CD4-positive, alpha-beta T cell treated with Interleukin-17A for 4 hours (primary cell): Measurements from ENCODE around the gene AKAP6.
"Not testable (repeated sequence)": the region's sequence is repeated elsewhere in the genome, so short reads cannot be mapped to it uniquely, and the experiment has no call there.

Source experiments
- DNase-seq: peaks from one replicate; pipeline ENCODE4 v3.0.0-alpha.2; 2020; ENCODE audit warnings: mixed read lengths

The AKAP6 gene

DNA sequence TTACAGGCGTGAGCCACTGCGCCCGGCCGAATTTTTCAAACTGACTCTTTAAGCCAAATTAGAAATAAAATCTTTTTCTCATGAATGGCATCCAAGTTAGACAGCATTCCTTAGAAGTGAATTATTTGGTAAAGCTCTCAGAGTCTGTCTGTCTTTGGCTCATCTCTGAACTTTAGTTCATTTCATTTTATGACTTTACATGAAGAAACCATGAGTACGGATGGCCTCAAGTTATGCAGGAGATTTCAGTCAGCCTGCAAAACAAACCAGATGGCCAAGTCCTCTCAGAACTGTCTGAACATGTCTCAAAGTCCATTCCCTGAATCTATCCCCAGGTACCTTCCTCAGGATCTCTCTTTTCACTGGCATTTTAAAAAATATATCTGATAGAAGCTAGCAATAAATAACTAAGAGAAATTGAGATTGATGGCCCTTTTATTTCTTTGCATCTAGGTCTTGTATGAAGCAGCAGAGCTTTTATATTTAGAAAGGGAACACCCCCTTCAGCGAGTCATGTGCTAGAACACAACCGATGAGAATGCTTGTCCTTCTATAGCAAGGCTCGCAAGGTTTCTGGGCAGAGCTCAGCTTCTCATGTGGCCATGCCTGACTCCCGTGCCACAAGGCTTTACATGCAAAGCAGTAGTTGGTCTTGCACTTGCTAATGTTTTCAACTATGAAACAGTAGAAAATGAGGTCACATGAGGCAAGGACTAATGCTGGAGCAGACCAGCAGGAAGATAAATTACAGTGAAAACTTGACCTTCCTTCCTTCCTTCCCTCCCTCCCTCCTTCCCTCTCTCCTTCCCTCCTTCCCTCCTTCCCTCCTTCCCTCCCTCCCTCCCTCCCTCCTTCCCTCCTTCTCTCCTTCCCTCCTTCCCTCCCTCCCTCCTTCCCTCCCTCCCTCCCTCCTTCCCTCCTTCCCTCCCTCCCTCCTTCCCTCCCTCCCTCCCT, 125.0 kb downstream of the AKAP6 start:
- DNase-seq, result no peak

DNA sequence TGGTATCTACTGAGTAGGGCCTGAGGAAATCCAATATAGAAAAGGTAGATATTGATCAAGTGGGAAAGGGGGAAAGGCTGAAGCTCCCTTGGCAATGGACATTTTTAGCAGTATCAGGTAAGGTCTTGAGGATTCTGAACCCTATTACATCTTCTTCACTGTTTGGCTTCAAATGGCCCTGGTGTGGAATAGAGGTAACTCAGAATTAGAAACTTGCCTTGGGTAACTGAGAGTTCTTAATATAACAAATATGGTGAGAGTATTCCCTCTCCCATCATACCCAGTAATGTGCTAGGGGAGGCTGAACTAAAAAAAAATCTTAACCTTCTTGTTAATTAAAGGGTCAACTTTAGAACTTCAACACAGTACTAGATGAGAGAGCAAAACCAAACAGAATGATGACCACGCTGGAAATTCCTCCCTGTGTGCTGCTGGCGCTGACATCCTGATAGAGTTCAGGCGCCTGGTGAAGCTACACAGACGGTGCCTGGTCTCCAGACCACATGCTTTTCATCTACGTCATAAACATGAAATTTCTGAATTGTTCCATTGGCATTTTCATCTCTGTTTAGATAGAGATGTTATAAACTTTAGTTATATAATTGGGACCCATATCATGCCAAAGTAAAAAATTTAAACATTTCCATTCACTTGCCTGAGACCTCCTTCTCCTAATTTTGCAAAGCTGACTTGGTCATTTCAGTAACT, 128.3 kb downstream of the AKAP6 start:
- DNase-seq, result no peak

DNA sequence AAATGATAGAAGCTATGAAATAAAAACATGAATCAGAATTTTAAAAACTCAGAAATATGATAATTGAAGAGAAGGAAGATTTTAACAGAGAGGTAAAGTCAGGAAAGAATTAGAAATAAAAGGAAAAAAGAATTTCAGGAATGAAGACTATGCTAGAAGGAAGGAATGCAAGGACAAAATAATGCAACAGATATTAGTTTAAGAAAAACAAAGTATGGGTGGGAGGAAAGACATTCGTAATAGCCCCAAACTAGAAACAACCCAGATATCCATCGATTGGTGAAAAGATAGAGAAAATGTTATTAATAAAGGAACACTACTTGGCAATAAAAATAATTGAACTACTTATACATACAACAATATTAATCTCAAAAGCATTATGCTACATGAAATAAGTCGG, 129.6 kb downstream of the AKAP6 start:
- DNase-seq, result no peak

DNA sequence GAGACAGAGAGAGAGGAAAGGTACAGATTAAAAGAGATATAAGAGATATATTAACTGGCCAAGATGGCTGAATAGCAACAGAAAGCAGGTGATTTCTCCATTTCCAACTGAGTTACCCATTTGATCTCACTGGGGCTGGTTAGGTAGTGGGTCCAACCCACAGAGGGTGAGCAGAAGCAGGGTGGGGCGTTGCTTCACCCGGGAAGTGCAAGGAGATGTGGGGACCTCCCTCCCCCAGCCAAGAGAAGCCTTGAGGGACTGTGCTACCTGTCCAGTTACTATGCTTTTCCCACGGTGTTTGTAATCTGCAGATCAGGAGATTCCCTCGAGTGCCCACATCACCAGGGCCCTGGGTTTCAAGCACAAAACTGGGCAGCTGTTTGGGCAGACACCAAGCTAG, 131.2 kb downstream of the AKAP6 start:
- no peak for DNase-seq

DNA sequence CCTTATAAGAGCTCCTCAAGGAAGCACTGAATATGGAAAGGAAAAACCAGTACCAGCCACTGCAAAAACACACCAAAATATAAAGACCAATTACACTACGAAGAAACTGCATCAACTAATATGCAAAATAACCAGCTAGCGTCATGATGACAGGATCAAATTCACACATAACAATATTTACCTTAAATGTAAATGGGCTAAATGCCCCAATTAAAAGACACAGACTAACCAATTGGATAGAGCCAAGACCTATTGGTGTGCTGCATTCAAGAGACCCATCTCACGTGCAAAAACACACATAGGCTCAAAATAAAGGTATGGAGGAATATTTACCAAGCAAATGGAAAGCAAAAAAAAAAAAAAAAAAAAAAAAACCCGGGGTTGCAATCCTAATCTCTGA, 133.5 kb downstream of the AKAP6 start:
- DNase-seq, result not testable (repeated sequence)

DNA sequence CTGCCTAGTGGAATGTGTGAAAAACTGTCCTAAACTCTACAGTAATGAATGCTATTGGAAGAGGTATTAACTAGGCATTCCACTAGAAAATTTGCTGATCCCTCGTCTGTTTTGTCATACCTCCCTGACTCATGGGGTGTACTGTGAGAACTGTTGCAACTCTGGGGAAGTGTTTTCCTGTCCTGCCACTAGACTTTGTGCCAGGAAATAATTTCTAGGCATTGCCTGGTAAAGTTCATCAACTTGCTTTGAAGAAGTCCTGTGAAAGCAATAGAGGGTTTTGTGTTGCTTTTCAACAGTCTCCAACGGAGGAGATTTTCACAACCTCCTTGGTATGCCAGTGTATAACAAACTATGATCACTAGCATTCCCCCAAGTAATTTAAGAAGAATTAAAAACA, 139.9 kb downstream of the AKAP6 start:
- no peak for DNase-seq

DNA sequence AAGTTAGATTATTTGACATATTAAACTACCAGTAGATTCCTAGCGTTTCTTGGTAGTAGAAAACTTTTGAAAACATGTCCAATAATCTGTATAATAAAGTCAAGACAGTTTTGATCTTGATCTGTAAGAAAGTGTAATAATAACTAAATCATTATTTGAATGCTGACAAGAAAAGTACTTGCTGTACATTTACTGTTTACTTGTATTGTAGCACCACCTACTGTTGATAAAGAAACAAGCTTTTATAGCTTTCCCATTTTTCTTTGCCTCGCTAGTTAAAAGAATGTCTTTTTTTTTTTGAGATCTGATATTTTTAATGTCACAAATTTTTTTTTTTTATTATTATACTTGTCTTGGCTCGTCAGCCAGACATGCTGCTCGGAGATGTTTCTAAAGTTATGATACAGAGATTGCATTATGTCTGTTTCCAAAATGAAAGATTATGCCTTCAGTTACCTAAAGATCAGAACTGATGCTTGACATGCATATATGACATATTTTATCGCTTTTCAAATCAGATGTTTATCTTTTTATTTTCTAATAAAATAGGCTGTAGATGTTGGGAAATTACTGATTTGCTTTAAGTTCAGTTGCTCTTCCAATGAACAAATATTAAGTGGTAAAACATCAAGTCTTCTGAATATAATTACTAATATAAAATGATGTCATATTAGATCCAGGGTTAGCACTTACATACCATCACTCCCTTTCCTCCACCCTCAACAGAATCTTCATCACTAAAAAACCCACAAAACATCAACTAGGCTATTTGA, 140.5 kb downstream of the AKAP6 start:
- DNase-seq, result no peak

DNA sequence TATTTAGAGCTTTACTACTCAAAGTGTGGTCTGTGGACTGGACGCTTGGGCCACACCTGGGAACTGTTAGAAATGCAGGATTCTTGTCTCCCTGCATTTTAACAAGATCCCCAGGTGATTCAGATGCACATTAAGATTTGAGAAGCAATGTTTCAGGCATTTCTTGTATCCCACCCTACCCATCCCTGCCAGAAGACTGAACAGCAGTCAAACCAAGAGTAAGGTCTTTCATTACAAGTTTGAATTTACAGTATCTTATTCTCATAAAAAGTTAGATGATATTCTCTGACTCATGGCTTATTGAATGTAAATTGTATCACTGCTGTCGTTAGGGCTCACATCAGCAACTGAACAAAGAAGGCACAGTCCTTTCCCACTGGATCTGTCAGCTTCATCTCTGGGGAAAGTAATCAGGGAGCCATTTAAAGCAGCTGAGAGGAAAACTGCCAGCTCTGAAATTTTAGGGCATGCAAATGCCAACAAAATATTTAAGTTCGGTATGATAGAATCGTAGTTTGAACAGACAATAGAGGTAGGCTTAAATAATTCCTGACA, 141.1 kb downstream of the AKAP6 start:
- no peak for DNase-seq

DNA sequence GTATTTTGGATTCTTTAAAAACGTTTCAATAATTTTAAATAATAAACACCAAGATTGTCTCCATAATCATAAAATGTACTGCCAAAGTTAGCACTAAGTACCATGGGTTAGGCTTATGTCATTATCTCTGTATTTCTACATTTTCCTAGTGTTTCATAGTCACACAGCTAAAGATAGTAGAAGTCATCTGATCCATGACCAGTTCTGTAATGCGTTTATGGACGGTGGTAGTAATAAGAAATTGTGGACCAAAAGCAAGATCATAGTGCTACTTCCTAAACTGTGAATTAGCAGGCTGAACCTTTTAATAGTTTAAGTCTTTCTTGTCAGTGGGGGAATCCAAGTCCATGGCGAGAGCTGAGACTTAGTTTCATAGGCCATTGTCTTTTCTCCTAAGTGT, 142.1 kb downstream of the AKAP6 start:
- DNase-seq, result no peak

DNA sequence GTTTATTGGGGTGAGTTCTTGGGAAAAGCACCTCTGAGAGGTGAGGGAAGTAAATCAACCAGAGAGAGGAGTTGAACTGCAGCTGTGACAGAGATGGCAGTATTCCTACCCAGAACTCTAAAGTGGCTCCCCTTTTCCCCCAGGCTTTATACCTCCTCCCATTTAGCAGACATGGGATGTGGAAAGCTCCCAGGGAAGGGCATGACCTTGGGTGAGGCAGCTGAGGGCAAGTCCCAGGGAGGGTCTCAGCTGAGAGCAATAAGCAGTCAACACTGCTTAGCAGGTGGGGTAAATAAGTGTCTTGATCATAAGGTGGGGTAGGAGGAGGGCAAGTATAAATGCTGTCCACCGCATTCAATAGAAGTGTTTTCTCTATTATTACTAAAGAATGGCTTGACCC, 143.0 kb downstream of the AKAP6 start:
- DNase-seq, result no peak

DNA sequence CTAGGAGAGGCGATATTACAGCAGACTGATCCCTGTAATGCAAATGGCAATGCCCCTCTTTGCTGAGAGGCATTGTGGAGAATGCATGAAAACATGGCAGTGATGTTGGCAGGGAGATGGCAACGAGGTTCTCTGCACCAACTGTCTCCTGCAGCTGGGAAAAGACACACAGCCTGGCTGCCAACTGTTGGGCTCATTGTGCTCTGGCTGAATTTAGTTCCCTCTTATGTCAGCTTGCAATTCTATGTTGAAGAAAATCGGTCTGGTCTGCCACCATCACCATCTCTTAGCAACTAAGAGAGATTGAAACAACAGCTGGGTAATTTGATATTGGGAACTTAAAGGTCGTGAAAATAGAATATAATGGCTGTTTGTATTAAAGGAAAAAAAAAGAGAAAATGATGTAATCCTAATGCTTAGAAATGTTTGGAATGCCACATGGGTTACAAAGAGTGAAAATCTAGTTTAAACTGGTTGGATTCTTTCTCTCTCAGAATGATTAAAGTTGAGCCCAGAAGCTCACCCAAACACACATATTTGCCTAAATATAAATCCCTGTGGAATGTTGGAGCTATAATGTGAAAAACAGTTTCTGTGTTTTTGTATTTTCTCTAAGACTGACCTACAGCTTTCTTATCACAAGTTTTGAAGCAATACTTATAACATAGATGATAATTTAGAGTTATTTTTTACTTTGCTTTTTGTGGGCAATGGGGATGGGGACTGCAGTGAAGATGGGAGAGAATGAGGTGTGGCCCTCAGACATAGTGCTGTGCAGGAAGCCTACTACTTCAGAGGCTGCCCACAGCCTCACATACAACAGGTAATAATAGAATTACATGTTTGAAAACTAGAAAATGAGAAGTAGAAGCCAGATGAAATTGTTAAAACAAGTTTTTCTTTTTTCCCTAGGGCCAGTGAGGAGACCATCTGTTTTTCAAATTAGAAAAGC, 143.7 kb downstream of the AKAP6 start:
- DNase-seq, result no peak

DNA sequence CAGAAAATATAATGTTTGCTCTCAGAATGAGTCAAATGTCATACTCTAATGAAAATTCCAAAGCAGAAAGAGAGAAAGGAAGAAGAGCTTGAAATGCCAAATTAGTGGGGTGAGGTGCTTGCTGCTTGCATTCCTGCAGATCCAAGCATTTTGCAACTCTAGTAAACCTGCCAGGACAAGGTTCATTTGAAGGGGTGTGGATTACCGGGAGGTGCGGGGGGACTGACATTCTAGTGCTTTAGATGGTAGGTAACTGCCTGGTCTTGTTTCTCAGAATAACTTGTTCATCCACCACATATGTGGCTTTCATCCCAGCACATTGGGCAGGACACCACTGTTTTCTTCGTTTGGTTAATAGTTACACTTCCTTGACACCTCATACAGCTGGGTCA, 144.4 kb downstream of the AKAP6 start:
- no peak for DNase-seq

DNA sequence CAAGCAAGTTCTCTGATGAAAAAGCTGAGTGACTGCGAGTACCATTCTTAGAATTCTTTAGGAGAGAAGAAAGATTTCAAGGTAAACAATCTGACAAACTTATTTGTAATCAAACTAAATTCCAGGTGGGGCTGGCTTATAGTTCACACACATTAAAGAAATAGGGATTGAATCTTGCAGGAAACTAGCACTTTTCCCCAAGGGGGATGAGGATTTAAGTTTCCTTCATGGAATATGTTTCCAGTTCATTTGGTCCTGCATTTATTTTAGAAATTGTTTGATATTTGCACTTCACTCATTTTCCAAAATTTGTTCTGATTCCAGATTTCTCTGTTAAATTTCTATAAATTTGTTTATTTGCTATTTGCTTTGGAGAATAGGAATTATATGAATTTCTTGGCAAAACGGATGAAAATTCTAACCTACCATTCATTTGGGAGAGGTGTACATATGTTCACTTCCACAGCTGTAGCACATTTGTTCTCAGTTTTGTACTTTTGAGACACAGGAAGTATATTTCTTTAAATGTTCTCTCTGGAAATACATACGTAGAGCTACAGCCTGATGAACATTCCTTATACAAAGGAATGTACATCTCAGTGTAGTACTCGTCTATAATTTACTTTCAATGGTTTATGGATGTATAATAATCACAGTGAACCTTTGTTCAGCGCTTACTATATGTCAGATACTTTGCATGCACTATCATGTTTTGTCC, 145.5 kb downstream of the AKAP6 start:
- no peak for DNase-seq

DNA sequence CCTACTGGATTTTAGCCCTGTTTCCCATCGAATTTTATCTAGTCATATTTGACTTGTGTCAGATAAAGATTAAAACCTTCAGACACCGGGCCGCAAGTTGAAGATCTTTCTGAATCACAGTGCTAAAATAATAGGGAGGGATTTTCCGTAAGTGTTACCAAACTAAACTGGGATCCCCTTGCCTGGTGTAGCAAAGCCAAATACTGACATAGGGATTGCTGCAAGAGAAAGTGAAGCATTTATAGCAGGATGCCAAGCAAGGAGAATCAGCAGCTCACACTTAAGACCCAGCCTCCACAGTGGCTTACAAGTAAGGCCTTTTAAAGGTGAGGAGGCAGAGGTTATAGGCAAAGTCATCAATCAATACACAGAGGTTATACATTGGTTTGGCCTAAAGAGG, 147.4 kb downstream of the AKAP6 start:
- DNase-seq, result no peak

DNA sequence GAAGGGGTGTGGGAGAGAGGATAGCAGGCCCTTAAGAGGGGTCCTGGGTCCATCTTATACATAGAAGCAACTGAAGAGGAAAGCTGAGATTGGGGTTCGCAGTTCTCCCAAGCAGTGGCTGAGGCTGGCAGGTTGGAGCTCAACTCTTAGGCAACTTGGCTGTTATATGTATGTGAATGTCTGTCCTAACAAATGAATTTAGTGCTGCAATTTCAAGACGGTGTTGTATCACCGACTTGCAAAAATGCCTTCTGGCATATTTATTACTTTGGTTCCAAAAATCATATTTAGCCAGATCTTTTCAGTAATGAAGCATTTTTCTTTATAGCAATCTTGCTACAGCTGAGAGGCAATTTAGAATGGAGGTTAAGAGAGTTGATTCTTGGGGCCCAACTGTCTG, 148.3 kb downstream of the AKAP6 start:
- no peak for DNase-seq

DNA sequence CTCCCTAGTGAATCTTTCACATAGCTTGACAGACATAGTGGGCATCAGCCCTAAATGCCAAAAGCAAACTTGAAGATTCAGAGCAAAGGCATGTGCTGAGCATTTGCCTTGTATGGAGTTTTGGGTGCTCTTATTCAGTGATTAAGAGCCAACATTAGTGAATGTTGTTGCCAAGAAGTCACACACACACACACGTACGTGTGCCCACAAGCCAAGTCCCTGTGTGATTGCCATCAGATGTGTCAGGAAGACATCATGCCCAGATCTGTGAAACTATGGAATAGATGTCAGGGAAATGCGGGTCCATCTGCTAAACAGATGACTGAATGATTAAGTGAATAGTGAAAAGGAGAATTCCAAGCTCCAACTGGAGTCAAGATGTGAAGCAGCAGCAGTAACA, 149.0 kb downstream of the AKAP6 start:
- DNase-seq, result no peak

DNA sequence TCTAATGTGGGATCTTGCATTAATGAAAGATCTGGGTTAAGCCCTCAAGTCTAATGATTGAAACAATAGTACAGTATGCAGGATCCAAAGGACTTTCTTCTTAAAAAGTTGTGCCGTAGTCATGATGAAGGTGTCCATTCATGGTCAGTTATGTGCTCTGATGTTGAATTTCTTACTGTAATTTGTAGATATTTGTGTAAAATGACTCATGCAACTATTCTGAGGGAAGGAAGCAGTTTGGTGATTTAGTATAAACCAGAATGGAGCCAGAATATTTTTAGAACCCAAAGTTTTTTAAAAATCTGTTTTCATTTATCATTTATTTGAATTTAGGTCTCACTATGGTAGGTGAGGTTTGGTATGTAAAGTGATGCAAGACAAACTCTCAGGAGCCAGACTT, 151.2 kb downstream of the AKAP6 start:
- no peak for DNase-seq

DNA sequence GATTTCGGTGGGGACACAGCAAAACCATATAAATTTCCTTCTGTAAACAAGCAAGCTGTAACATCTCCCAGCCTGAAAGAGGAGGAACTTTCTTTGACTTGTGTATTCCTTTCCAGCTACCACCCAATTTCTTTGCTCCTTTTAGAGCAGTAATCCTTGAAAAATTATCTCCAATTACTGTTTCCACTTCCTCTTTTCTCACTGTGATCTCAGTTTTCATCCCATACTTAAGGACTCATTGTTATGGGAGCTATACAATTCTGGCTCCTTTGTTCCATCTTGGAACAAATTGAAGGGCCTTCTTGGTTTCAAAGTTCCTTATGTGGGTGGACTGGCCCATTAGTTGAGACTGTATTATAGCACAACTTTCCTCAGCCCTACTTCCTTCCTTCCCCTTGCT, 152.6 kb downstream of the AKAP6 start:
- no peak for DNase-seq

DNA sequence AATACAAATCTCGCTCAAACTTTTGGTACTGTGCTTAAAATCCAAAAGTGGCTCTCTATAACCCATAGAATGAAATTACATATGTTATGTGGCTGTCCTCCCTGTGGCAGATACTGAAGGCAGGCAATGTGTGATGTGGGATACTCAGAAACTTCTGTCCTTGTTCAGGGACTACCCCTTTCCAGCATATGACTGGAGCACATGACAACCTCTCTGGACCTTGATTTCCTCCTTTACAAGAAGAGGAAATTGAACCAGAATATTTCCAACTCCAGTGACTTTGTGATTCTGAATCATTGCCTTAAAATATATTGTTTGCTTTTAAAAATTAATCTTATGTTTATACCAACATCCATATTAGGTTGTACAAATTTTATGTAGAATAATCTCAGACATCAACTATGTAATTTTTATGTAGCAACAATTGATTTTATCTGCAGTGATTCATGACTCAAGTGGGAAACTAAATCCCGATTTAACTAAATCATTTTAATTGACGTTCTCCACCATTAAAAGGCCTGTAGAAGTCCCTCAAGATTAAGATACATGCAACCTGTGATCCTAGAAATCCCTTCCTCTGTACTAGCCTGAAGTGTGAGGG, 162.4 kb downstream of the AKAP6 start:
- no peak for DNase-seq

DNA sequence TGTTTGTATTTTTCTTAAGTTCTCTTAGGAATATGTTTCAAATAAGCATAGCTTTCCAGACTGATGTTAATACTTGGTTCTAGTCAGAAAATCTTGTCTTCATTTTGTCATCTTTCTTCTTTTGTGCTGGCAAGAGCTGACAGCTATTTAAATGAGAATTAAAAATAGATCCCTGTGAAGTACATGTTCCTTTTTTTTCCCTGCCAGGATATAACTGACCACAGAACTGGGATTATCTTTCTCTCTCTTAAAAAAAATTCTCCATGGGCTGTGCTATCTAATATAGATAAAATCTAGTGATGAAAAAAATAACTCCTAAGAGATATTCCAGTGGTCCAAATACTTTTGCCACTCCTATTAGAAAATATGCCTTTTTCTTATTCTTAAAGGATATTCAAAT, 163.4 kb downstream of the AKAP6 start:
- no peak for DNase-seq
